Stimulated activated CD4-positive, alpha-beta T cell treated with anti-CD3 and anti-CD28 coated beads, TNF-alpha, amount 100 ng/mL, for 24 hours (primary cell): ENCODE measurements around the gene FASN.
A peak's percentile ranks its signal among the peaks of the same experiment; 100 is the strongest.

ENCODE experiments used
- DNase-seq, 3 experiments: peaks; one replicate each; pipeline ENCODE4 v3.0.0-alpha.2; 2020; ENCODE audit warnings: low read depth in 3 of 3

FASN gene

GRCh38 chr17:82117139-82118090, 19.4 kb upstream of the FASN start:
- no peak for DNase-seq

GRCh38 chr17:82116246-82116645, 18.2 kb upstream of the FASN start:
- DNase-seq: no peak

GRCh38 chr17:82114872-82115271, 16.8 kb upstream of the FASN start:
- DNase-seq: no peak

GRCh38 chr17:82114447-82114846, 16.4 kb upstream of the FASN start:
- DNase-seq: no peak

- DNase-seq: no peak
These were observed 15.9 kb upstream of the FASN start for GRCh38 chr17:82113941-82114340.

DNA sequence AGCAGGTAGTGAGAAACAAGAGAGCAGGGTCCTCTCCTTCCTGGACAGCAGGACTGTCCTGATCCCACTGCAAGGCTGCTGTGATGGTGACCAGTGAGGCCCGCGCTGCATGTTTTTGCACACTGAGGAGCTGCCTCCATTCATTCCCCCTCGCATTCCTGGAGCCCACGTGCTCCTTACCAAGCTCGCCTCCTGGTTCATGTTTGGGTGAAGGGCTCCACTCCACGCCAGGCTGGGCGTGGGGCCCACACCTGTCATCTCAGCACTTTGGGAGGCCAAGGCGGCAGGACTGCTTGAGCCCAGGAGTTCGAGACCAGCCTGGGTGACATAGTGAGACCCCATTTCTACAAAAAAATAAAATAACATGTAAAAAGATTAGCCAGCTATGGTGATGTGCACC, 15.4 kb upstream of the FASN start:
- no peak for DNase-seq

DNA sequence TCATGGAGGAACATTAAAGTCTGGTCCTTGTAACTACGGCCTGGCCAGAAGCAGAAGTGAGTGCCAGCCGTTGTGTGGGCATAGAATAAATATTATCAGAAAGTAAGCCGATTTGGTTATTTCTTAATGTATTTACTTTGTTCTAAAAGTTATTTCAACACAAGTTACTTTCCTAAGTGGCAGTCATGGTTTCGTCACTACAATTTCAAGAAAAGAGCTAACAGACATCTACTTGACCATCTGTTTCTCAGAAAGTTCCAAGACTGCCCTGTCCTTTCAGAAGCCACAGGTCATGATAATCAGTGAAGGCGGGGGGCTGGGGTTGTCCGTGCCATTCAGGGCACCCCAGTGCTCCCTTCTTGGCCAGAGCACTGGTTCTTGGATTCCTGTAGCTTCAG, 14.9 kb upstream of the FASN start:
- DNase-seq: no peak

- no peak for DNase-seq
These were observed 14.3 kb upstream of the FASN start for GRCh38 chr17:82112181-82112913.

- no peak for DNase-seq
These were observed 12.3 kb upstream of the FASN start for GRCh38 chr17:82110298-82110697.

DNA sequence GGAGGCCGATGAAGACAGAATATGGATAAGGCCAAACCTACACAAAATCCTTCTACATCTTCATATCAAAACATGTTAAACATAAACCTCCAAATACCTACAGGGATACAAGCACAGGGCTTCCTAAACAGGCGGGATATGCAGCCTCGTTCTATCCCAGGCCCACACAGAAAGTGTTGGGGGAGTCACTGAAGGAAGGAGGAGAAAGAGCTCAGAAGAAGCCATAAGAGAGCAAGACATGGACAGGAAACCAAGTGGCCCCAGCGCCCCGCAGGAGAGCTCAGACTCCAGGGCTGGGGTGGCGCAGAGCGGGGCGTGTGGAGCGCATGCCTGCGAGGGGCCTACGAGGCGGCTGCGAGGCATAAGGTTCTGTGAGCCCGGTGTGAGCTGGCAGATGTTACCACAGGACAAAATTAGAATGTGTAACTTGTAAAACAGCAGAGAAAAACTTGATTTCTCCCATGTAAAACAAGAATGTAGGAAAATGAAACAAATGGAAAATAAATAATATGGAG, 11.0 kb upstream of the FASN start:
- no peak for DNase-seq

- DNase-seq: no peak
These were observed 10.5 kb upstream of the FASN start for GRCh38 chr17:82108496-82108945.

DNA sequence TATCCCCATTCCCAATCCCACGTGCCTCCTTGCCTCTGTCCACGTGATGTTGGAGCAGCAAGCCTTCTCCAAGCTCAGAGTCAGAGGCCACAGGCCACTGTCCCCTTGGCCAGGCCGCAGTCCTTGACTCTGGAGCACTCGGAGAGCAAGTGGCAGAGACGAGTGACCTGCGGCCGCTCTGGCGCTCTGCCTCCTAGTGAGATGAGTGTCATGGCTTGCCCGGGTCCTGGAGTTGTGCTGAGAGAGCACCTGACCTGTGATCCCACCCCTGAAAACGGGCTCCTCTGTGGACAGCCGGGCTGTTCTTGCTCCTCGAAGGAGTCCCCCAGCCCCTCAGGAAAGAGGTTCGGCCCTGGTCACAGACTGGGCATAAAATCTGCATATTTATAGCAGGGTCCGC, 10.0 kb upstream of the FASN start:
- DNase-seq: no peak

DNA sequence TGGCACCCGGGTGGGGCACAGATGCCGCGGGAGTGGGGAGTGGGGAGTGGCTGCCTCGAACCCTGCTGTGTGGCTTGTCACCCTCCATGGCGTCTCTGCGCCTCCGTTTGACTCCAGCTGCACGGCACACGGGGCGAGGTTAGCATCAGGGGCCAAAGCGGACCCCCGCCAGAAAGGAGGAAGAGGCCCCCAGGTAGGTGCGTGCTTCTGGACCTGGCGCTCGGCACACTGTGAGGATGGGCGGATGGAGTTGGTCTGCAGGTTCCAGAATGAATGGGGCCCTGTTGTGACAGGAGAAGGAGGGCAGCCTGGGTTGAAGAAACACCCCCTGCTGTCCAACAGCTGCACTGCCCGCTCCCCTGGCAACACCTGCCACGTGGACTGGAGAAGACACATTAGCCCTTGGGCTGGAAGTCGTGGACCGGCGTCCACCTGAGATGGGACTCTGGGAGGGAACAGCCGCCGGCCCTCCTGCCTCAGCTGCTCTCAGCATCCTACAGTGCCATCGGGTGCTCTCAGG, 9.4 kb upstream of the FASN start:
- DNase-seq: no peak

GRCh38 chr17:82106688-82107305, 8.8 kb upstream of the FASN start:
- no peak for DNase-seq

DNA sequence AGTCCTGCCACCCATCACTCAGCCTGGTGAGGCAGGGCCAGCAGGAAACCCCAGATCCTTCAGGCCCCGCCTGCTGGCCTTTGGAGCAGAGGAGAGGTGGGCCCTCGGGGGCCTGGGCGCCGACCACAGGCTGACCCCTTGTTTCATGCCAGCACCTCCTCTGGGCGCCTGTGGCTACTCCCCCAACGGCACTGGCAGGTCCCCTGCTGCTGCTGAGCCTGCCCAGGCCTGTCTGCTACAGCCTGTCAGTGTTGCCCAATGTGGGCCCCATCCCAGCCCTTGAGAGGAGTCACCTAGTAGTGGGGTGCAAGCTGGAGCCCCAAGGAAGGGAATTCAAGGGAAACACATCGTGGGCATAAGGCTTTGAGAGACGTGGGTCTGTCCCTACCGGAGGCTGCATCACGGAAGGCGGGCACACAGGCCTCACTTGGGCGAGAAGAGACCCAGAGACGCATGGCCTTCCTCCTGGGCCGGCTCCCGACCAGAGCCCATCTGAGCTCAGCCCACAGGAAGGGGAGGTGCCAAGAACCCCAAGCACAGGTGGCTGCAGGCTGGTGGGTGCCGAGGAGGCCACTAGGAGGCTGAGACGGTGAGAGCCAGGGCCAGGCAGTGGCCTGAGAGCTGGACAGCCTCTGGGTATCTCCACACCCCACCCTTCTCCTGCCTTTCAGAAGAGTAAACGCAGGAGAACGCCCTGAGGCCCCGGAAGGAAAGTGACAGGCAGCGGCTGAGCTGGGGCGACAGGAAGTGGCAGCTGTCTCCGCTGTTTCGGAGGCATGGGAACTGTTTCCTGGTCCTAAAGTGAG, 8.0 kb upstream of the FASN start:
- peak in 2 of 3 experiments; percentile 34 to 73 for DNase-seq

DNA sequence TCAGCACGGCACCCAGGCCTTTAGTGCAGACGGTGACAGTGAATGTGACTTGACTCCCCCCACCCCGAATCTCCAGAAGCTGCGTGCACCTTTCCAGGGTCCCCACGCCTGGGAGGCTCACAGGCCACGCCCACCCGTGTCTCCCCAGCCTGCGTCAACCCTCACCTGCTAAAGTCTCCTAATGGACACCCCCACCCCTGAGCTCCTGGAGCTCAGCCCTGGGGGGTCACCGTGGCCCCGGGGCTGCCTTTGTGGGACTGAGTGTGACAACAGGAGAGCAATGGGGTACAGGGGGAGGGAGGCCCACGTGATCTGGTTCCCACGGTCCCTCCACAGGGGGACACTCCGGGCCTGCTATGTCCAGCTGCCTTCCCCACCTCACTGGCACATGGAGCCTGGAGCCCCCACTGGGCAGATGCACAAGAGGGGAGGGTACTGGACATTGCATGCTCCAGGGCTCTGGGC, 7.4 kb upstream of the FASN start:
- no peak for DNase-seq

- no peak for DNase-seq
These were observed 6.9 kb upstream of the FASN start for GRCh38 chr17:82104797-82105416.

- no peak for DNase-seq
These were observed 5.8 kb upstream of the FASN start for GRCh38 chr17:82103553-82104451.
